ENCODE data around the gene SCRN2.

SCRN2 gene

DNA sequence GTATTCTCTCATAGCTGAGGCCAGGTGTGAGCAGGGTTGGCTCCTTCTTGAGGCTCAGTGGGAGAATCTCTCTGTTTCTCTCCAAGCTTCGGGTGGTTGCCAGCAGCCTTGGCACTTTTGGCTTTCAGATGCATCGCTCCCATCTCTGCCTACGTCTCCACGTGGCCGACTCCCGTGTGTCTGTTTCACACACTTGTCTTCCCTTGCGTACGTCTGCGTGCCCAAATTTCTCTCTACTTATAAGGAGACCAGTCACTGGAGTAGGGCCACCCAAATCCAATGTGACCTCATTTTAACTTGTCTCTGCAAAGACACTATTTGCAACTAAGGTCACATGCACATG lies 34.2 kb downstream of the SCRN2 start:
- no peak for DNase-seq (ENCODE audit: low read depth in 3 of 3)

DNA sequence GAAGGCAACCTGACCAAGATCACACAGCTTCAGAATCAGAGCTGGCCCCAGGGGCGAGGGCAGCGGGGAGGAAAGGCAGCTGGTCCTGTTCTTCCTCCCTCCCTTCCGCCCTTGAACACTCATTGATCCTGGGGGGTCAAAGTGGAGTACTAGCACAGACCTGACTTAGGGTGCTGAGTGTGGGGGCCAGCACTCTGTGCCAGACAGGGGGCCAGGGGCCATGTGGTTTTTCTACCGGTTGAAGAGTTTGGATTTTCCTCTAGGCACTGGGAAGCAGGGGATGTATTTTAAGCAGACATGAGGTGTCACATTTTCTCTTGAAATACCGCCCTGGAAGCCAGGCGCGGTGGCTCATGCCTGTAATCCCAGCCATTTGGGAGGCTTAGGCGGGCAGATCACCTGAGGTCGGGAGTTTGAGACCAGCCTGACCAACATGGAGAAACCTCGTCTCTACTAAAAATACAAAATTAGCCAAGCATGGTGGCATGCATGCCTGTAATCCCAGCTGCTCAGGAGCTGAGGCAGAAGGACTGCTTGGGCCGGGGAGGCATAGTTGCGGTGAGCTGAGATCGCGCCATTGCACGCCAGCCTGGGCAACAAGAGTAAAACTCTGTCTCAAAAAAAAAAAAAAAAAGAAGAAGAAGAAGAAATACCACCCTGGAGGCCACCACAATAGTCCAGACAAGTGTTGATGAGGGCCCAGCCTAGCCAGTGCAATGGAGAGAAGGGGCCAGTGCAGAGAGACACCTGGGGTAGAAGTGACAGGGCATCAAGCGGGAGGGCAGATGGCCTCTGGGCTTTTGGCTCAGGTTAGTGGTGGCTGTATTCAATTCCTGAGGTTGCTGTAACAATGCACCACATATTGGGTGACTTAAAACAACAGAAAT lies 34.8 kb downstream of the SCRN2 start:
- no peak for DNase-seq (ENCODE audit: low read depth in 3 of 3)

DNA sequence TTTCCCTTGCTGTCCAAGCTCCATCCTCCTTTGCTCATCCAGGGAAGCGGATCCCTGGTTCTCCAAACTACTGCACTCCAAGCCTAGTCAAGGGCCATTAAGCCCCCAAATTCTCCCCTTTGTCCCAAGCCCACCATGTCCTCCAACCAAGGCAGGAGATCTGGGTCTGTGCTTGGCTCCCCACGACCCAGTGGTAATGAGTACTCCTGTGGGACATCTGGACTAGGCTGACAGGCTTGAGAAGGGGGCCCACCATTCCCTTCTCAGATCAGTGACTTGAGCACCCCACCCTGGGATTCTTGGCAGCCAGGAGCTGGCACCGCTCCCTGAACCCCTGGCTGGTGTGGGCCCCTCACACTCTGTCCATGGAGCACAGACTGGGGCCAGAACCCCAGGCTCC lies 36.6 kb downstream of the SCRN2 start:
- no peak for DNase-seq (ENCODE audit: low read depth in 3 of 3)

DNA sequence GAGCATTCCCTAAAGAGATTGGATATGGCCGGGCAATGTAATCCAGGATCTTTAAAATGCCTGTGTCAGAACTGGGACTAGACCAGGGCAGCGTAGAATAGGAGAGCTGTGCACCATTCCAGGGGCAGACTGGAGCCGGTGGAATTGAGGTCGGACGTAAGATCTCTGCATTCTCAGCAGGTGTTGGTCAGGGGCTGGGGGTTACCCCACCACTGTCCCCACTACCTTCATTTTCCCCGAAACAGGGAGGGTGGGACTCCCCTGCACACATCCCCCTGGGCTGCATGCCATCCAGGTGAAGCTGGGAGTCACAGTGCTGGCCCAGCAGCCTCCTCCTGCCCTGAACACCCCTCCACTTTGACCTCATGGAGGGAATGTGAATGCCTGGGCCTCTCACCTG lies 37.3 kb downstream of the SCRN2 start:
- DNase-seq (ENCODE audit: low read depth in 3 of 3): no peak

DNA sequence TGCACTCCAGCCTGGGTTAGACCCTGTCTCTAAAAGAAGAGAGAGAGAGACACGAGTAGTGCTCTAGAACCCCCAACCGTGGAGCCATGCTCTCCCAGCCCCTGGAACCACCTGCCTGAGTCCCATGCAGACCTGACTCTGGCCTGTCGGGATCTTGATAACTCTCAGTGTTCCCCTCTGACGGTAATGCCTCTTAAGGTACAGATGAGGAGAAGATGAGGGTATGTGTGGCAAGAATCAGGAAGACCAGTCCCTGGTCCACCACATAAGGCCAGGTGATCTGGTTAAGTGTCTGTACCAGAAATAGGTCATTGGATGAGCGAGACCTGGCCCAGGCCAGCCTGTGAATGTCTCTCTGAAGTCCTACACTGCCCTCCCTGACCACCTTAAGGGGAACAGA lies 37.9 kb downstream of the SCRN2 start:
- no peak for DNase-seq (ENCODE audit: low read depth in 3 of 3)

DNA sequence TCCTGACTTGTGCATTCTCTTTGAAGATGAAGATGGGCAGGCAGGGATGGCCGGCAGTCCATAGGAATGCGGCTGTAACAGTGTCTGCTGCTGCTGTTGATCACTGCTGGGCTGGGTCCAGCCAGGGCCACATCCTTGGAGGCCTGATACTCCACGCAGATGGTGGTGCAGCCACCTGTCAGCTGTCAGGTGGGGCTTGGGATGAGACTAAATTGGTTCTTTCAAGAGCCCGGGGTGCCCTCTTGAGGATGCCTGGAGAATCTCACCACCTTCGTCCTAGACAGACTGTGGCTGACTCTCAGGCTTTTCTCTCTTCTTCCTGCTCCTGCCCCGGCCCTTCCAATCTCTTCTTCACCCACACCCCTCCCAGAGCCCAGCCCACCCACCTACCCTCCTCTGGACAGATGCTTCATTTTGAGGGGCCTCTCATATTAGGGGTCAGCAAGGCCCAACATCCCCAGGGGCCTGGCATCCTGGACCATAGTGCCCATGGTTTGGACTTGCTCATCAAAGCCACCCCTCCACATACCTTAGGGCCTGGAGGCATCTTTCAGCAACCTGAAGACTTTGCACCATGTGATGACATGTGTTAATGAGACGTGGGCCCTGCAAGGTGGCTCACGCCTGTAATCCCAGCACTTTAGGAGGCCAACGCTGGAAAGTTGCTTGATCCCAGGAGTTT lies 38.6 kb downstream of the SCRN2 start:
- peak; percentile 23 to 46 (median 32) for DNase-seq (ENCODE audit: low read depth in 3 of 3)

DNA sequence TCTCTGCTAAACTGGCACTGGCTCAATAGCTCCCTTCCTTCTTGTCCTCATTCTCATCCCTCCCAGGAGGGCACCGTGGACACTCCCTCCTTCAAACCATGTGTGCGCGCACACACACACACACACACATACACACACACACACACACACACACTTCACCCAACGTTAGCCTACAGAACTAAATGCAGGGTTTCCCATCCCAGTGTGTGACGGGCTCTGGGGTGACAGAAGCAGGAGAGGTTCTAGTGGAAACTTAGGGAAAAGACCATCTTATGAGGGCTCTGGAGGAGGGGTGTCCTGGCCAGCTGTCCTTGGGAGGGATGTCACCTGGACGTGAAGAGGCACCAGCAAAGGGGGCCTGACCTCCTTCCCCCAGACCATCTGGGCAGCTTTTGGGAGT lies 39.2 kb downstream of the SCRN2 start:
- no peak for DNase-seq (ENCODE audit: low read depth in 3 of 3)

DNA sequence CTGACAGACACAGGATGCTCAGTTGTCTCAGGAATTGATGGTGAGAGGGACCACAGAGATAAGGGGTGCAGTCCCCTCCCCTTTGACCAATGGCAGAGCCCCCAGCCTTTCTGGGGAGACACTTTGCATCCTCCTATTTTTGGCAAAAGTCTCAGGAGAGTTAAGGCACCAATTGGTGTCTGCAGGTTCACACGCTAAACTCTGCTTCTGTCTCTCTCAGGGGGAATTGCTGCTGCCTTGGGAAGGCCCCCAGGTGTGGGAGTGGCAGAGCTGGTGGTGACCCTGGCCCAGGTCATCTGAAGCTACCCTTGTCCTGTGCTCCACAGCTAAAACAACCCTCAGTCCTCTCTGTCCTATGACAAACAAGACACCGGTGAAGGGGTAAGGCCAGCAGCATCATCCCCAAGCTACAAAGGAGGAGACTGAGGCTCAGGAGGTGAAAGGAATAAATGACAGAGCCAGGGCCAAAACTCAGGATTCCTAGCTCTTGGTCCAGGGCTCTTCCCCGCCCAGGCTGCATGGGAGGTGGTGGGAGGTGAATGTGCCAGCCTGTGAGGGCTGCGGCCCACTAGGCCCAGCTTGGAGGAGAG lies 39.8 kb downstream of the SCRN2 start:
- no peak for DNase-seq (ENCODE audit: low read depth in 3 of 3)

DNA sequence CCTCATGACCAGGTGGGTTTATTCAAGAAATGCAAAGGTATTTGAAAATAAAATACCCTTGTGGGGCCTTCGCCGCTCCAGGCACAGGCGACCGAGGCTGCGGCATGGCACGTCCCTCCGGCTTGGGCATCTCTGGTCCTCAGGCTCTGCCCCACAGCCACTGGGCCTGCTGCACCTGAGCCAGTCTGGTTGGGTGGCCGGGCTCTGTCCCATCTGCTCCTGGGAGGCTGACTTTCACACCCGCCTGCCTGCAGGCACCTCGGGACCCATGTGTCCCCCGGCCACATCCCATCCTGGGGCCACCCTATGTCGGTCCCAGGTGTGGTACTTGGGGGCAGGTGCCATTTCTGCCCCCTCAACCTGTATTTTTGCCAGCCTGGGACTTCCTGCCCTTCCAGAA lies 40.4 kb downstream of the SCRN2 start:
- DNase-seq (ENCODE audit: low read depth in 3 of 3): no peak

DNA sequence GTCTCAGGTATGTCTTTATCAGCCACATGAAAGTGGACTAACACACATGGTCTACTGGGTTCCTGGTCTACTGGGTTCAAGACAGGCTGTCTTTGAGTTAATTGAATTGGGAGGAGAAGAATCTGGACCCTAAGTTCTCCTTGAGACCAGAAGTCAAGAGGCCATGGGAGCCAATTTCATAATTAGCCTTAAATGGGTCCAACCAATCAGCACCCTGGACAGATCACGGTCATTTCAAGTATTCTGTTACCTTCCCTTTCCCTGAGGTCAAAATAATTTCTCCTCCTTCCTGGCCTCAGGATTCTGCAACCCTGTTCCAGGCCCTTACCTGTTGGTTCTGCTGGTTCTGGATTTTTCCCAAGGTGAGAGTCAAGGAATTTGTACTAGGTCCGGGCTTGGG lies 43.3 kb downstream of the SCRN2 start:
- no peak for DNase-seq (ENCODE audit: low read depth in 3 of 3)

DNA sequence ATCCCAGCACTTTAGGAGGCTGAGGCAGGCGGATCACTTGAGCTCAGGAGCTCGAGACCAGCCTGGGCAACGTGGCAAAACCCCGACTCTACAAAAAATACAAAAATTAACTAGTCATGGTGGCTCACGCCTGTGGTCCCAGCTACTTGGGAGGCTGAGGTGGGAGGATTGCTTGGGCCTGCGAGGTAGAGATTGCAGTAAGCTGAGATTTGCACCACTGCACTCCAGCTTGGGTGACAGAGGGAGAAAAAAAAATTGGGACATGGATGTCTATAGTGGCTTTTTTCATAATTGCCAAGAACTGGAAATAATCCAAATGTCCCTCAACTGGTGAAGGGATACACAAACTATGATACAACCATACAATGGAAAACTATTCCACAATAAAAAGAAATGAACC lies 48.1 kb downstream of the SCRN2 start:
- DNase-seq (ENCODE audit: low read depth in 3 of 3): no peak

DNA sequence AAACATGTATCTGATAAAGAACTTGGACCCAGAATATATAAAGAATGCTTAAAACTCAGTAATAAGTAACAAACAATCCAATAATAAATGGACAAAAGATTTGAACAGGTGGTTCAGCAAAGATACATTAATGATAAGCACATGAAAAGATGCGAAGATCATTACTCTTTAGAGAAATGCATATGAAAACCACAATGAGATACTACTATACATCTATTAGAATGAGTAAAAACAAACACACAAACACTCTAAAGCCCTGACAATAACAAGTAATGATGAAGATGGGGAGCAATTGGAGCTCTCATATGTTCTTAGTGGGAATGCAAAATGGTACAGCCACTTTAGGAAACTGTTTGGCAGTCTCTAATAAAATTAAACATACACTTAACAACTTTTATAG lies 48.6 kb downstream of the SCRN2 start:
- DNase-seq (ENCODE audit: low read depth in 3 of 3): no peak

DNA sequence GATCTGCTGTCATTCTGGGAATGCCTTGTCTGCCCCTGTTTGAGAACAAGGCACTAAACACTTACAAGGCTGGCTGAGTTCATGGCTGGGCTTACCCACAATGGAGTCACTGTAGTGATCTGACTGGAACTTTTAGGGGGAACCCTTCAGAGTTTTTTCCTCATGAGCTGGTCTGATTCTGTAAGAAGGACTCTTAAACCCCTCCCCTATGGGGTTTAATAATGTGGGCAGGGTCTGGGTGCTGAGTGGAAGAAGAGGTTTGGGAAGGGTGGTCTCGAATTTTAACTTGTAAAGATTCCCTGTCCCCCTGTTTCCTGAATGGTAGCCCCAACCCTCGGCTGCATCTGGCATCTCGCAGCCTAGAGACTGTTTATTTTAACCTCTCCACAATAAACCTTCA lies 50.0 kb downstream of the SCRN2 start:
- DNase-seq (ENCODE audit: low read depth in 3 of 3): no peak

DNA sequence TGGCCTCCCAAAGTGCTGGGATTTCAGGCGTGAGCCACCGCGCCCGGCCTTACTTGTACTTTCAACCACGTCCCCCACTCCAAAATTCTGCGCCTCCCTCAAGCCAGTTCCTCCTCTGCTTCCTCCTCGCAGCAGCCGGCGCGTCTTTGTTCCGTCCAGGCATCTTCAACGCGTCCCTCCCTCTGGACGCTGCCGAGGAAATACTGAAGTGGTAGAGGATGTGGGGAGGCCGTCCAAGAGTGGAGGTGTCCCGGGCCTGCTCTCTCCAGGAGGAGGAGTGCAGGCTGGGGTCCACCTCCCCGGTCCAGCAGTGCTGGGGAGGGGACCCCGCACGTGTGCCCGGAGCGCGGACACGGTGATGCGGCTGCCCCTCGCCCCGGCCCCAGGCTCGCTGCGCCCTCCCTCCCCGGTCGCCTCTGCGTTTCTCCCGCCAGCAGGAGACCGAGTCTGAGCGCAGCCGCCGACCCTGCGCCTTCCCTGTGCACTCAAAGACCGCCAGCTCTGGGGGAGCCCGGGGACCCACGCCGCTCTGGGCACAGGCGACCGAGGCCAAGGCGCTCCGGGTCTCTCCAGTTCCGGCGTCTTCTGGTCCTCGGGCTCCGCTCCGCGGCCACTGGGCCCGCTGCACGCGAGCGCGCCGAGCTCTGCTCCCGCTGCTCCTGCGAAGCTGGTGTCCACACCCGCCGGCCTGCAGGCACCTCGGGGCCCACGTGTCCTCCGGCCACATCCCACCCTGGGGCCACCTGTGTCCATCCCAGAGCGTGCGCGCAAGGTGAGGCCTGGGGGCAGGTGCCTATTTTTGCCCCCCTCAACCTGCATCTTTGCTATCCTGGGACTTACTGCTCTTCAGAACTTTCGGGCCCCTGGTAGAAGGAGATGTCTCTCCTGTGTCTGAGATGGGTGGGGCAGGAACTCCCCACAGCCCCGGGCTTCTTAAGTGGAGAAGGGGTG lies 51.2 kb downstream of the SCRN2 start:
- peak; percentile 37 to 52 (median 38) for DNase-seq (ENCODE audit: low read depth in 3 of 3)
